ENCODE measurements around the gene TSHZ2. TPM values are rescaled to one million over a fixed set of nuclear protein-coding genes. Genes with fewer than 3 reads are reported as not detected.

TSHZ2 gene
- total RNA-seq, 1 donor, result 3.6 TPM

DNA sequence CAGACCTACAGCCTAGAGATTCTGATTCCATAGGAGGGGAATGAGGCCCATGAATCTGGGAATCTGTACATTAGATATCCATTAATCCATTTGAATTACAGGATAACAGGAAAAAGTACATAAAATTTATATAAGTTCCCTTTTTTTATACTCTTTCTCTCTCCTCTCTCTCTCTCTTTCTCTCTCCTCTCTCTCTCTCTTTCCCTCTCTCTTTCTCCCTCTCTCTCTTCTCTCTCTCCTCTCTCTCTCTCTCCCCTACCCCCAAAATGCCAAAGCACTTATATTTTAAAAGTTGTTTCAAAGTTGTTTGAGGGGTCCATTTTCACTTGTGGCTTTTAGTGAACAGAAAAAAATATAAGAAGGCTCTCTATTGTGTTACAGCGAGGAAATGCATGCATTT is 15.1 kb downstream of the TSHZ2 start:
- Histone ChIP-seq H3K4me2 (ENCODE audit: insufficient read depth, low read length) (no peak overlapping the region), H4K20me1 (ENCODE audit: insufficient read depth, low read length) (no peaks in the 10 kb centered on the region), H3K27me3 (ENCODE audit: insufficient read depth, low read length) (no peaks in the 10 kb centered on the region), H3K4me1 (ENCODE audit: insufficient read depth, low read length) (no peaks in the 10 kb centered on the region), H2AFZ (ENCODE audit: low read length) (no peak overlapping the region), H3K4me3 (ENCODE audit: insufficient read depth, low read length) (no peak overlapping the region), H3K27ac (ENCODE audit: low read depth, low read length) (no peak overlapping the region), H3K36me3 (ENCODE audit: insufficient read depth, low read length) (no peaks in the 10 kb centered on the region), H3K9me3 (ENCODE audit: low read depth, low read length) (no peaks in the 10 kb centered on the region), H3K79me2 (ENCODE audit: insufficient read depth, low read length) (no peaks in the 10 kb centered on the region)
- no peak for TF ChIP-seq CTCF (IDR thresholded peaks at IDR 0.05; ENCODE audit: extremely low read depth, low read depth, low read length)
- no peak for DNase-seq (ENCODE audit: insufficient read length, low spot score, missing footprints)

GRCh38 chr20:52991830-52992229 is 19.7 kb downstream of the TSHZ2 start:
- Histone ChIP-seq H3K4me1 (ENCODE audit: insufficient read depth, low read length) (no peaks in the 10 kb centered on the region), H4K20me1 (ENCODE audit: insufficient read depth, low read length) (no peaks in the 10 kb centered on the region), H3K79me2 (ENCODE audit: insufficient read depth, low read length) (no peaks in the 10 kb centered on the region), H2AFZ (ENCODE audit: low read length) (no peak overlapping the region), H3K4me3 (ENCODE audit: insufficient read depth, low read length) (no peak overlapping the region), H3K4me2 (ENCODE audit: insufficient read depth, low read length) (no peak overlapping the region), H3K9me3 (ENCODE audit: low read depth, low read length) (no peaks in the 10 kb centered on the region), H3K27ac (ENCODE audit: low read depth, low read length) (no peak overlapping the region), H3K36me3 (ENCODE audit: insufficient read depth, low read length) (no peaks in the 10 kb centered on the region), H3K27me3 (ENCODE audit: insufficient read depth, low read length) (no peaks in the 10 kb centered on the region)
- DNase-seq (ENCODE audit: insufficient read length, low spot score, missing footprints), result no peak
- no peak for TF ChIP-seq CTCF (IDR thresholded peaks at IDR 0.05; ENCODE audit: extremely low read depth, low read depth, low read length)

DNA sequence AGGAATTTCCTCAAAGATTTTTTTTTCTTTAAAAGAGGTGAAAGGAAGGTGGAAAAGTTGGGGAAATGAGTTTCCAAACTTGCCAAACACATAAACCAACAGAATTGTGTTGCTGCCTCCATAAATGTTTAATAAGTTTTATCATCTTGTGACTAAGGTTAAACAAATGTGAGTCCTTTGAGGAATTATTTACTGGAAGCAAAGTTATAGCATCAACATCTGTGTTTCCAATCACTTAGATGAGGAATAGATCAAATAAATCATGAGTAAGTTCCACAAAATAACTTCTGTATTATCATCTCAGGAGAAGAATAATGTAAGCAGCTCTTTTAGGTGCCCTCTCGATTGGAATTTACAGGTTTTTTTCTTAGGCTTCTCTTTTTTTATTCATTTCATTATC is 20.5 kb downstream of the TSHZ2 start:
- H3K4me2 ChIP-seq (ENCODE audit: insufficient read depth, low read length), result no peak overlapping the region
- no peaks in the 10 kb centered on the region for H3K9me3 ChIP-seq (ENCODE audit: low read depth, low read length)
- no peak overlapping the region for H3K27ac ChIP-seq (ENCODE audit: low read depth, low read length)
- no peaks in the 10 kb centered on the region for H3K36me3 ChIP-seq (ENCODE audit: insufficient read depth, low read length)
- no peaks in the 10 kb centered on the region for H3K27me3 ChIP-seq (ENCODE audit: insufficient read depth, low read length)
- no peak for DNase-seq (ENCODE audit: insufficient read length, low spot score, missing footprints)
- no peaks in the 10 kb centered on the region for H3K79me2 ChIP-seq (ENCODE audit: insufficient read depth, low read length)
- no peak overlapping the region for H3K4me3 ChIP-seq (ENCODE audit: insufficient read depth, low read length)
- TF ChIP-seq CTCF (IDR thresholded peaks at IDR 0.05; ENCODE audit: extremely low read depth, low read depth, low read length), result no peak
- H4K20me1 ChIP-seq (ENCODE audit: insufficient read depth, low read length), result no peaks in the 10 kb centered on the region
- no peaks in the 10 kb centered on the region for H3K4me1 ChIP-seq (ENCODE audit: insufficient read depth, low read length)
- H2AFZ ChIP-seq (ENCODE audit: low read length), result no peak overlapping the region

GRCh38 chr20:52993076-52993475 is 20.9 kb downstream of the TSHZ2 start:
- H3K79me2 ChIP-seq (ENCODE audit: insufficient read depth, low read length), result no peaks in the 10 kb centered on the region
- H3K27ac ChIP-seq (ENCODE audit: low read depth, low read length), result no peak overlapping the region
- no peaks in the 10 kb centered on the region for H3K4me1 ChIP-seq (ENCODE audit: insufficient read depth, low read length)
- no peaks in the 10 kb centered on the region for H3K27me3 ChIP-seq (ENCODE audit: insufficient read depth, low read length)
- H2AFZ ChIP-seq (ENCODE audit: low read length), result no peak overlapping the region
- H3K4me3 ChIP-seq (ENCODE audit: insufficient read depth, low read length), result no peak overlapping the region
- no peaks in the 10 kb centered on the region for H3K9me3 ChIP-seq (ENCODE audit: low read depth, low read length)
- DNase-seq (ENCODE audit: insufficient read length, low spot score, missing footprints), result no peak
- H3K36me3 ChIP-seq (ENCODE audit: insufficient read depth, low read length), result no peaks in the 10 kb centered on the region
- TF ChIP-seq CTCF (IDR thresholded peaks at IDR 0.05; ENCODE audit: extremely low read depth, low read depth, low read length), result no peak
- no peaks in the 10 kb centered on the region for H4K20me1 ChIP-seq (ENCODE audit: insufficient read depth, low read length)
- no peak overlapping the region for H3K4me2 ChIP-seq (ENCODE audit: insufficient read depth, low read length)
